ENCODE results near the gene FBXW4. TPM values are rescaled to one million over a fixed set of nuclear protein-coding genes. Genes with fewer than 3 reads are reported as not detected.
A peak's percentile ranks its signal among the peaks of the same experiment; 100 is the strongest.

FBXW4 gene
- total RNA-seq, 4 donors from 2014 or later, result 57.0 to 84.8 (median 65.2) TPM

GRCh38 chr10:101617102-101617823, 77.7 kb downstream of the FBXW4 start:
- H3K27me3 ChIP-seq, result no peaks in the 10 kb centered on the region
- peaks cover 0 to 24% (median 8%) of the 10 kb centered on the region in 4 donors for H3K4me1 ChIP-seq
- H3K36me3 ChIP-seq, result peaks cover 0 to 64% (median 5%) of the 10 kb centered on the region in 3 donors
- H3K9me3 ChIP-seq, result no peaks in the 10 kb centered on the region
- DNase-seq (ENCODE audit: low spot score in 2 of 2), result no peak
- no peak overlapping the region for H3K27ac ChIP-seq
- 74 to 77% methylated on average over 8 of the region's 8 CpGs for WGBS, 2 donors
- TF ChIP-seq POLR2A (IDR thresholded peaks at IDR 0.05) (no peak), EP300 (IDR thresholded peaks at IDR 0.05) (no peak)
- TF ChIP-seq, protein P1, sequence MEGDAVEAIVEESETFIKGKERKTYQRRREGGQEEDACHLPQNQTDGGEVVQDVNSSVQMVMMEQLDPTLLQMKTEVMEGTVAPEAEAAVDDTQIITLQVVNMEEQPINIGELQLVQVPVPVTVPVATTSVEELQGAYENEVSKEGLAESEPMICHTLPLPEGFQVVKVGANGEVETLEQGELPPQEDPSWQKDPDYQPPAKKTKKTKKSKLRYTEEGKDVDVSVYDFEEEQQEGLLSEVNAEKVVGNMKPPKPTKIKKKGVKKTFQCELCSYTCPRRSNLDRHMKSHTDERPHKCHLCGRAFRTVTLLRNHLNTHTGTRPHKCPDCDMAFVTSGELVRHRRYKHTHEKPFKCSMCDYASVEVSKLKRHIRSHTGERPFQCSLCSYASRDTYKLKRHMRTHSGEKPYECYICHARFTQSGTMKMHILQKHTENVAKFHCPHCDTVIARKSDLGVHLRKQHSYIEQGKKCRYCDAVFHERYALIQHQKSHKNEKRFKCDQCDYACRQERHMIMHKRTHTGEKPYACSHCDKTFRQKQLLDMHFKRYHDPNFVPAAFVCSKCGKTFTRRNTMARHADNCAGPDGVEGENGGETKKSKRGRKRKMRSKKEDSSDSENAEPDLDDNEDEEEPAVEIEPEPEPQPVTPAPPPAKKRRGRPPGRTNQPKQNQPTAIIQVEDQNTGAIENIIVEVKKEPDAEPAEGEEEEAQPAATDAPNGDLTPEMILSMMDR (IDR thresholded peaks at IDR 0.05), result no peak
- no peak overlapping the region for H3K4me3 ChIP-seq

DNA sequence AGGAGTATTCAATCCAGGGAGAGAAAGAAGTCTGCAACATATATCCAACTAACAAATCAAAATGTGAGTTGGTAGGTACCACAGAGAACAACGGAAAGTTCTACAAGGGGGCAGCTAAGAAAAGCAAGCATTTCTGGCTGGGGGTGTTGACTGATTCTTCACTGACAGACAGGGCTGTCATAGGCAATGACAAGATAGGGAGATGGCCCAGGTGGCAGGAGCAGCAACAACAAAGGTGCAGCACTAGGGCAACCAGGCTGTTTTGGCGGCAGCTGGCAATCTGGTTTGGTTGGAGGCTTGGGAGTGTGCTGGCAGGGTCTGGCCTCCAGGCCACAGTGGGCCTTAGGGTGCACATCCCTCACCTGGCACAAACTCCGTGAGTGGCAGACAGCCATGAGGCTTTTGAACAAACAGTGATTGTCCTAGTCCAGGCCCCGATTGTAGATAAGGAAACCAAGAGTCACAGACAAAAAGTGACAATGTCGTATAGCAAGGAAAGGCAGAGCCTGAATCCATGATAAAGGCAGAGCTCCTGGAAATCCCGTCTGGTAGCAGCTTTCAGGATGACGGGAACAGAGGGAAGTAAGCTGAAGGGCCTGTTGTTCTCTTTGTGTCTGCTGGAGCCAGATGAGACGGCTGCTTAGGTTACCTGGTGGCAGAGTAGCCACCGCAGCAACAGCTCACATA, 78.4 kb downstream of the FBXW4 start:
- Histone ChIP-seq H3K4me1 (peaks cover 0 to 24% (median 8%) of the 10 kb centered on the region in 4 donors), H3K27ac (no peak overlapping the region), H3K27me3 (no peaks in the 10 kb centered on the region), H3K4me3 (no peak overlapping the region), H3K9me3 (no peaks in the 10 kb centered on the region), H3K36me3 (peaks cover 0 to 64% (median 4%) of the 10 kb centered on the region in 3 donors)
- DNase-seq (ENCODE audit: low spot score in 2 of 2), result no peak
- WGBS, 2 donors, result 79 to 83% methylated on average over 9 of the region's 9 CpGs
- TF ChIP-seq POLR2A (IDR thresholded peaks at IDR 0.05), result no peak

GRCh38 chr10:101615525-101616116, 79.3 kb downstream of the FBXW4 start:
- DNase-seq (ENCODE audit: low spot score in 2 of 2), result no peak
- Histone ChIP-seq H3K36me3 (peaks cover 0 to 64% (median 5%) of the 10 kb centered on the region in 3 donors), H3K4me1 (peaks cover 0 to 24% (median 8%) of the 10 kb centered on the region in 4 donors), H3K27me3 (no peaks in the 10 kb centered on the region), H3K9me3 (no peaks in the 10 kb centered on the region), H3K27ac (peak overlapping the region in 1 of 4 donors; percentile 42), H3K4me3 (no peak overlapping the region)
- 71 to 80% methylated on average over 5 of the region's 5 CpGs for WGBS, 2 donors
- TF ChIP-seq, protein P1 (IDR thresholded peaks at IDR 0.05), result no peak
- TF ChIP-seq POLR2A (IDR thresholded peaks at IDR 0.05), result no peak

GRCh38 chr10:101614663-101615524, 80.1 kb downstream of the FBXW4 start:
- H3K27ac ChIP-seq, result peak overlapping the region in 1 of 4 donors; percentile 42
- WGBS, 2 donors, result 41 to 43% methylated on average over 13 of the region's 13 CpGs
- no peak for DNase-seq (ENCODE audit: low spot score in 2 of 2)
- H3K27me3 ChIP-seq, result no peaks in the 10 kb centered on the region
- H3K9me3 ChIP-seq, result no peaks in the 10 kb centered on the region
- TF ChIP-seq EP300 (IDR thresholded peaks at IDR 0.05) (no peak), POLR2A (IDR thresholded peaks at IDR 0.05) (no peak)
- TF ChIP-seq, protein P1 (IDR thresholded peaks at IDR 0.05), result no peak
- H3K36me3 ChIP-seq, result peaks cover 0 to 64% (median 5%) of the 10 kb centered on the region in 3 donors
- peaks cover 0 to 24% (median 8%) of the 10 kb centered on the region in 4 donors for H3K4me1 ChIP-seq
- no peak overlapping the region for H3K4me3 ChIP-seq

- DNase-seq (ENCODE audit: low spot score in 2 of 2), result no peak
Measured at GRCh38 chr10:101613646-101614045, 81.3 kb downstream of the FBXW4 start.

More at GRCh38 chr10:101613646-101614045, 81.3 kb downstream of the FBXW4 start:
- 83 to 100% methylated on average over 2 to 3 of the region's 3 CpGs for WGBS, 2 donors
- no peak overlapping the region for H3K4me3 ChIP-seq
- TF ChIP-seq, protein P1 (IDR thresholded peaks at IDR 0.05), result no peak
- no peak for TF ChIP-seq POLR2A (IDR thresholded peaks at IDR 0.05)
- TF ChIP-seq EP300 (IDR thresholded peaks at IDR 0.05), result no peak
- H3K27me3 ChIP-seq, result no peaks in the 10 kb centered on the region
- H3K27ac ChIP-seq, result peak overlapping the region in 1 of 4 donors; percentile 4
- H3K4me1 ChIP-seq, result peaks cover 0 to 24% (median 8%) of the 10 kb centered on the region in 4 donors
- no peaks in the 10 kb centered on the region for H3K9me3 ChIP-seq
- peaks cover 0 to 64% (median 5%) of the 10 kb centered on the region in 3 donors for H3K36me3 ChIP-seq
